OCI-LY3 (cell line): ENCODE measurements around the gene C12orf56.

ENCODE experiments used
- H2AFZ ChIP-seq: fragments of 200-600, 300-600 bp; shearing (Covaris generic); 2 replicates; pipeline ENCODE4 v1.6.0; 2014; ENCODE audit warnings: antibody characterized with exemption, low read depth, low read length
- H3K27ac ChIP-seq: fragments of 200-600, 300-600 bp; sonication (generic); 2 replicates; pipeline ENCODE4 v1.5.1; 2014; ENCODE audit warnings: mild to moderate bottlenecking, low read length, moderate library complexity, mixed read lengths
- H3K27me3 ChIP-seq: fragments of 200-600, 300-600 bp; sonication (generic); 2 replicates; pipeline ENCODE4 v1.6.1; 2014; ENCODE audit warnings: low read depth, low read length, mixed read lengths
- H3K36me3 ChIP-seq: fragments of 200-600, 300-600 bp; sonication (generic); replicated peaks from 2 replicates; pipeline ENCODE3; 2014; ENCODE audit warnings: low read depth, low read length, mixed read lengths
- H3K4me1 ChIP-seq: fragments of 300-600, 200-600 bp; sonication (generic); 2 replicates; pipeline ENCODE4 v1.6.1; 2014; ENCODE audit warnings: low read length, mixed read lengths
- H3K4me2 ChIP-seq: fragments of 200-600, 300-600 bp; sonication (generic); 2 replicates; pipeline ENCODE4 v1.6.1; 2014; ENCODE audit warnings: low read length, mixed read lengths
- H3K4me3 ChIP-seq: fragments of 300-600, 200-600 bp; sonication (generic); 2 replicates; pipeline ENCODE4 v1.5.1; 2014; ENCODE audit warnings: antibody characterized with exemption, mild to moderate bottlenecking, low read length, moderate library complexity
- H3K79me2 ChIP-seq: fragments of 300-600, 200-600 bp; shearing (Covaris generic); 2 replicates; pipeline ENCODE4 v1.6.1; 2014; ENCODE audit warnings: mild to moderate bottlenecking, low read length, mixed read lengths
- H3K9ac ChIP-seq: fragments of 300-600, 200-600 bp; shearing (Covaris generic); 2 replicates; pipeline ENCODE4 v1.6.0; 2014; ENCODE audit warnings: mild to moderate bottlenecking, low read length, moderate library complexity
- H3K9me3 ChIP-seq: fragments of 200-600, 300-600 bp; shearing (Covaris generic); 2 replicates; pipeline ENCODE4 v1.6.1; 2014; ENCODE audit warnings: low read length, mixed read lengths; ENCODE audit not compliant: insufficient read depth
- H4K20me1 ChIP-seq: fragments of 200-600, 300-600 bp; sonication (generic); 2 replicates; pipeline ENCODE4 v1.6.1; 2016; ENCODE audit warnings: low read length, mixed read lengths; ENCODE audit not compliant: insufficient read depth
- CTCF ChIP-seq: fragments of 200-600, 300-600 bp; sonication (generic); IDR thresholded peaks from 2 replicates; pipeline ENCODE4 v1.5.1; 2014; ENCODE audit warnings: antibody characterized with exemption, low read length, low read depth
- EZH2phosphoT487 ChIP-seq: fragments of 200-600 bp; shearing (Covaris generic); IDR thresholded peaks from 2 replicates; pipeline ENCODE4 v1.6.1; 2018; ENCODE audit warnings: antibody characterized with exemption, mixed run types, low read depth

Gene C12orf56

DNA sequence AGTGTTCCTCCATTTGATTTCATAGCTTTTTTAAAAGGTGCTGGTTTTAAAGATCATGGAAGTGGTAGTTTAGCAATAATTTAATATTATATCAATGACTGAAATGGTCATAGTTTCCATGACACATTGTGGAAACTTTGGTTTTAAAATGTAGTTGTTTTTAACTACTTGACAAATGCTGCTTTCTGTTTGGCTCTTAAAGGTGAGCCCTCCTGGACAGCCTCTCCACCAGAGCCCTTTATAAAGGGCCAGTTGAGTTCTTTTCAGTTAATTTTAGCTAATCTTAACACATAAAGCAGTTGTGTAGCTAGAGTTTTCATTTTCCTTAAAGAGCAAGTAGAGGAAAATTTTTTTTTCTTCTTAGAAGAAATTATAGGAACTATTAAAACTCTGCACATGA is 27.7 kb upstream of the C12orf56 start:
- TF ChIP-seq CTCF (no peak), EZH2phosphoT487 (no peak)
- peaks cover 70% of the 10 kb centered on the region for H3K36me3 ChIP-seq

DNA sequence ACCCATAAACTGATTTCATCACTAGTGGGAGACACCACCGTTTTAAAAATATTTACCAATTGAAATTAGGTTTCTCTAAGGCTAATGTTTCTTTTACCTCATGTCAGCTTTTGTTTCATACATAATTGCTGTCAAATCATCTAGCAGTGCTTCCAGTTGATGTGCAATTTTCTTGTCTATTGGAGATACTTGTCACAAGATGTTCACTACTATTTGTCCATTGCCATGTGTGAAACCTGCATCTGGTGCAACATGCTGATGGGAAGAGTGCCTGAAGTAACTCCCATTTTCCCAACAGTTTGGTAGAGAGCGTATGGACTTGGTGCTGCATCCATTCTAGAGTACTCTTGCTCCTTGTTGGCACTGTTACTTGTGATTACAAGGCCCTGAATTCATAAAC is 23.3 kb upstream of the C12orf56 start:
- no peak overlapping the region for H3K4me3 ChIP-seq
- H3K4me2 ChIP-seq = no peak overlapping the region
- no peak overlapping the region for H3K27ac ChIP-seq
- no peaks in the 10 kb centered on the region for H4K20me1 ChIP-seq
- no peak overlapping the region for H2AFZ ChIP-seq
- H3K79me2 ChIP-seq = peaks cover 39% of the 10 kb centered on the region
- peaks cover 74% of the 10 kb centered on the region for H3K36me3 ChIP-seq
- no peak overlapping the region for H3K9ac ChIP-seq
- no peaks in the 10 kb centered on the region for H3K27me3 ChIP-seq
- no peaks in the 10 kb centered on the region for H3K4me1 ChIP-seq
- TF ChIP-seq EZH2phosphoT487 = no peak
- TF ChIP-seq CTCF = no peak
- no peaks in the 10 kb centered on the region for H3K9me3 ChIP-seq

More for the DNA sequence above, 27.7 kb upstream of the C12orf56 start:
- H3K79me2 ChIP-seq = peaks cover 6% of the 10 kb centered on the region; the same call in 1 of the 2 replicates
- no peaks in the 10 kb centered on the region for H3K4me1 ChIP-seq
- no peak overlapping the region for H3K9ac ChIP-seq
- H3K9me3 ChIP-seq = no peaks in the 10 kb centered on the region
- H3K4me2 ChIP-seq = no peak overlapping the region
- H3K27ac ChIP-seq = no peak overlapping the region
- H2AFZ ChIP-seq = no peak overlapping the region
- H3K4me3 ChIP-seq = no peak overlapping the region
- H3K27me3 ChIP-seq = no peaks in the 10 kb centered on the region
- no peaks in the 10 kb centered on the region for H4K20me1 ChIP-seq

- H3K9ac ChIP-seq = no peak overlapping the region
- H3K4me2 ChIP-seq = no peak overlapping the region
- H3K4me3 ChIP-seq = no peak overlapping the region
- H3K36me3 ChIP-seq = peaks cover 61% of the 10 kb centered on the region
- no peak overlapping the region for H2AFZ ChIP-seq
- no peaks in the 10 kb centered on the region for H3K9me3 ChIP-seq
- H3K27ac ChIP-seq = no peak overlapping the region
- H4K20me1 ChIP-seq = no peaks in the 10 kb centered on the region
- no peaks in the 10 kb centered on the region for H3K27me3 ChIP-seq
- no peaks in the 10 kb centered on the region for H3K4me1 ChIP-seq
- TF ChIP-seq CTCF = no peak
- TF ChIP-seq EZH2phosphoT487 = no peak
- H3K79me2 ChIP-seq = peaks cover 53% of the 10 kb centered on the region
Measured at GRCh38 chr12:64412459-64412858, 21.9 kb upstream of the C12orf56 start.

DNA sequence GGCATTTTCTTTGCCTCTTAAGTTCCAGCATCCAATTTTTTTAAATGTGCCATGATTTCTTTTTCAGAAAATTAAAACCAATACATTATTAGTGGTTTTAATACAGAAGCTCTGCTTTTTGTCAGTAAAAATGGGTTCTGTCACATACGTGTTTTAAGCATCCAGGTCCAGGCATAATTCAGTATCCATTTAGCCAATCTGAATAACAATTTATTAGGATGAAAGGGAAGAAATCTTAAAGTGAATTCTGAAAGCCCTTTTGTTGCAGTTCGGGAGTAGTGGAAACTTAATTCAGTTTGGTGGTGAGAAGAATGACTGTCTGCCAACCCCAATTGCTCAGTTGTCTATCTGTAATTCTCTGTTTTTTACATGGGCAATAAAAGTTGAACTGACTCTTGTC is 20.9 kb upstream of the C12orf56 start:
- H3K4me1 ChIP-seq = no peaks in the 10 kb centered on the region
- H3K9ac ChIP-seq = no peak overlapping the region
- H3K27ac ChIP-seq = no peak overlapping the region
- H3K79me2 ChIP-seq = peaks cover 64% of the 10 kb centered on the region
- TF ChIP-seq EZH2phosphoT487 (no peak), CTCF (no peak)
- no peaks in the 10 kb centered on the region for H4K20me1 ChIP-seq
- H3K4me3 ChIP-seq = no peak overlapping the region
- H3K27me3 ChIP-seq = no peaks in the 10 kb centered on the region
- no peaks in the 10 kb centered on the region for H3K9me3 ChIP-seq
- no peak overlapping the region for H3K4me2 ChIP-seq
- no peak overlapping the region for H2AFZ ChIP-seq
- peaks cover 56% of the 10 kb centered on the region for H3K36me3 ChIP-seq
